ENCODE results near the gene MEAK7.

The MEAK7 gene

GRCh38 chr16:84535408-84535807 is 30.9 kb upstream of the MEAK7 start:
- no peak for DNase-seq (ENCODE audit: low read depth)
- no peak overlapping the region for H3K4me3 ChIP-seq (ENCODE audit: low read depth, low read length)
- TF ChIP-seq CTCF (IDR thresholded peaks at IDR 0.05; ENCODE audit: low read depth, low read length) (no peak), POLR2A (IDR thresholded peaks at IDR 0.05; ENCODE audit: extremely low read depth, insufficient read length) (no peak), MYC (IDR thresholded peaks at IDR 0.05; ENCODE audit: low read depth, low read length) (no peak)
- TF ChIP-seq, protein P1, sequence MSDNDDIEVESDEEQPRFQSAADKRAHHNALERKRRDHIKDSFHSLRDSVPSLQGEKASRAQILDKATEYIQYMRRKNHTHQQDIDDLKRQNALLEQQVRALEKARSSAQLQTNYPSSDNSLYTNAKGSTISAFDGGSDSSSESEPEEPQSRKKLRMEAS (IDR thresholded peaks at IDR 0.05; ENCODE audit: low read depth, low read length), result no peak

DNA sequence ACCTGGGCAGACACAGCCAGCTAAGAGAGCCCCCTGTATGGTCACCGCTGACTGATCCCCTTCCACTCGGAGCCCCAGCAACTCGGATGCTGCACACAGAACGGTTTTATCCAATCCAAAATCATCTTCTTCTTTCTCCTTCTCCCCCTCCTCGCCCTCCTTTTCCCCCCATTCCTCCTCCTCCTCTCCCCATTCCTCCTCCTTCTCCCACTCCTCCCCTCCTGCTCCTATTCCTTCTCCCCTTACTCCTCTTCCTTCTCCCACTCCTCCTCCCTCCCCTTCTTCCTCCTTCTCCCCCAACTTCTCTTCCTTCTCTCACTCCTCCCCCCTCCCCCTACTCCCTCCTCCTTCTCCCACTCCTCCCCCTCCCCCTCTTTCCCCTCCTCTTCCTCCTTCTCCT is 30.4 kb upstream of the MEAK7 start:
- TF ChIP-seq MYC (IDR thresholded peaks at IDR 0.05; ENCODE audit: low read depth, low read length) (no peak), POLR2A (IDR thresholded peaks at IDR 0.05; ENCODE audit: extremely low read depth, insufficient read length) (no peak), CTCF (IDR thresholded peaks at IDR 0.05; ENCODE audit: low read depth, low read length) (no peak)
- TF ChIP-seq, protein P1 (IDR thresholded peaks at IDR 0.05; ENCODE audit: low read depth, low read length), result no peak
- DNase-seq (ENCODE audit: low read depth), result no peak
- no peak overlapping the region for H3K4me3 ChIP-seq (ENCODE audit: low read depth, low read length)

- DNase-seq (ENCODE audit: low read depth), result no peak
- no peak overlapping the region for H3K4me3 ChIP-seq (ENCODE audit: low read depth, low read length)
- no peak for TF ChIP-seq CTCF (IDR thresholded peaks at IDR 0.05; ENCODE audit: low read depth, low read length)
- TF ChIP-seq MYC (IDR thresholded peaks at IDR 0.05; ENCODE audit: low read depth, low read length), result no peak
- TF ChIP-seq, protein P1 (IDR thresholded peaks at IDR 0.05; ENCODE audit: low read depth, low read length), result no peak
- no peak for TF ChIP-seq POLR2A (IDR thresholded peaks at IDR 0.05; ENCODE audit: extremely low read depth, insufficient read length)
These were observed 28.5 kb upstream of the MEAK7 start for GRCh38 chr16:84532855-84533486.

DNA sequence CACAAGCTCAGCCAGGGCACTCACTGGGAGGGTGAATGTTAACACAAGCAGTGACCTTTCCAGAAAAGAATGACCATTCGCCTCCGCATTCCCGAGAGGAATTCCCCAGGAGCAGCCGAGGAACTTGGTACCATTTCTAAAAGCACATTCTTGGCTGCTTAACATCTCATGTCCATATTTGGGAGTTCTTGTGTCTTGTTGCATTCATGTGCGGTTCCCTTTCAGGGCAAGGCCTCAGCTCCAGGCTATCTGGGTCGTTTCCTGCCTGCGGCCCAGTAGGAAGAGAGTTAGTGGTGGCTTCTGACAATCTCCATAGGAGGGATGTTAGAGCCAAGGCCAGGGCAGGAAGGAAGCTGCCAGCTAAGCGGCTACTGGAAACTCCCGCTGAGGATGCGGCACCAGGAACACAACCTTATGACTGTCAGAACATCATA is 27.8 kb upstream of the MEAK7 start:
- TF ChIP-seq, protein P1 (IDR thresholded peaks at IDR 0.05; ENCODE audit: low read depth, low read length), result no peak
- TF ChIP-seq MYC (IDR thresholded peaks at IDR 0.05; ENCODE audit: low read depth, low read length) (no peak), CTCF (IDR thresholded peaks at IDR 0.05; ENCODE audit: low read depth, low read length) (no peak), POLR2A (IDR thresholded peaks at IDR 0.05; ENCODE audit: extremely low read depth, insufficient read length) (no peak)
- no peak overlapping the region for H3K4me3 ChIP-seq (ENCODE audit: low read depth, low read length)
- DNase-seq (ENCODE audit: low read depth), result no peak

DNA sequence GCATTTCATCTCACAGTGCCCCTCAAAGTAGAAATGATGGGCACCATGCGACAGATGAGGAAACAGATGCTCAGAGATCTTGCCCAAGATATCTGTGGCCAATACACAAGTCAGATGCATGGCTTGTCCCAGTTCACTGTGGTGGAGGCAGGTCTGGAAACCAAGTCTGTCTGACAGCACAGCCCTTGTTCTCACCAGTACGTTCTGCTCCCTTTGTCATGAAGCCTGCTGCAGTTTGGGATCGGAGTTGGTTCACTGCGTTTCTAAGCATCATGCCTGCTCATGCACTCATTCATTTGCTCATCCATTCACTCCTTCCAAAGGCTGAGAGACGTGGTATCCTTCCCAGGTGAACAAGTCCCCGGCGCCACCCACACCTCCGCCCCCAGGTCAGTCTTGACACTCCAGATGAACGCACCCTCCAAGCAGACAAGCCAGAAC is 27.2 kb upstream of the MEAK7 start:
- DNase-seq (ENCODE audit: low read depth), result no peak
- no peak overlapping the region for H3K4me3 ChIP-seq (ENCODE audit: low read depth, low read length)
- TF ChIP-seq MYC (IDR thresholded peaks at IDR 0.05; ENCODE audit: low read depth, low read length), result no peak
- no peak for TF ChIP-seq CTCF (IDR thresholded peaks at IDR 0.05; ENCODE audit: low read depth, low read length)
- no peak for TF ChIP-seq POLR2A (IDR thresholded peaks at IDR 0.05; ENCODE audit: extremely low read depth, insufficient read length)
- TF ChIP-seq, protein P1 (IDR thresholded peaks at IDR 0.05; ENCODE audit: low read depth, low read length), result no peak

Data from NB4 (cell line).